Retinal pigment epithelial cell (primary cell): Measurements from ENCODE around the gene NBAS.

Source experiments
- DNase-seq: peaks from one replicate; pipeline ENCODE4 v3.0.0-alpha.2; 2010; ENCODE audit warnings: low read depth
- H3K4me3 ChIP-seq: 2 replicates; pipeline ENCODE4 v1.5.1; 2011; ENCODE audit warnings: mild to moderate bottlenecking, low read length, control low read depth, moderate library complexity
- CTCF ChIP-seq: conservative IDR thresholded peaks from 2 replicates; pipeline ENCODE4 v1.5.1; 2011; ENCODE audit warnings: low read depth, low read length, control low read depth, inconsistent platforms

NBAS gene

GRCh38 chr2:15162620-15163019, 398.5 kb downstream of the NBAS start:
- H3K4me3 ChIP-seq, result no peak overlapping the region
- no peak for DNase-seq
- TF ChIP-seq CTCF, result no peak

- no peak overlapping the region for H3K4me3 ChIP-seq
- no peak for DNase-seq
- TF ChIP-seq CTCF, result no peak
Observed at GRCh38 chr2:15160201-15160991, 400.7 kb downstream of the NBAS start.

DNA sequence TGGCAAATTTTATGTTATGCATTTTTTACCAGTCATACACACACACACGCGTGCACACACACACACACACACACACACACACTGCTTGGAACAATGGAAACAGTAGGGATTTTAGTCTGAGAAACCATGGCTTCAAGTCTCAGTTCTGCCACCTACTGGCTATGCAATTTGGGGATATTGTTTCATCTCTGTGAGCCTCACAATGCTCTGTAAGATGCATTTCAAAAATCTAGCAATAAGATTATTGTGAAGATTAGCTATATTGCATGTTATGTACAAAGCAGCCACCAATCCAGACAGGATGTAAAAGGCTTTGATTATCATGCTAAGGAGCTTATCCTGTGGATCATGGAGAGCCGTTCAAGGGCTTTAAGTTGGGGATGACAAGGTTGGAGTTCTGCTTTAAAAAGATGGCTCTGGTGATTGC, 401.4 kb downstream of the NBAS start:
- TF ChIP-seq CTCF, result peak; percentile 77
- peak; percentile 60 for DNase-seq
- no peak overlapping the region for H3K4me3 ChIP-seq

DNA sequence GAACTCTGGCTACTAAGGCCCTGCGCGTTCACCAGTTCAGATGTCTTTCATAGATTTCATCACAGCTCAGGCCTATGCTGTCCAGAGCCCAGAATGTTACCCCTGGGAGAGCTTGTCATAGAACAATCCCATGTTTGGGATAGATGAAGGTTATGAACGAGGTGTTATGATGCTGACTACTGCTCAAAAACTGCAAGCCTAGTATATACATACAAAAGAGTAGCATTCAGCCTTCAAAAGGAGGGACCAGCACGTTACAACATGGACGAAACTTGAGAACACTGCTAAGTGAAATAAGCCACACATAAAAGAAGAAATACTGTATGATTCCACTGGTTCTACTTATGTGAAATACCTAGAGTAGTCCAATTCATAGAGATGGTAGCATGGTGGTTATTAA, 401.9 kb downstream of the NBAS start:
- H3K4me3 ChIP-seq, result no peak overlapping the region
- TF ChIP-seq CTCF, result no peak
- DNase-seq, result no peak

GRCh38 chr2:15158532-15158931, 402.6 kb downstream of the NBAS start:
- no peak for TF ChIP-seq CTCF
- H3K4me3 ChIP-seq, result no peak overlapping the region
- no peak for DNase-seq

- no peak overlapping the region for H3K4me3 ChIP-seq
- no peak for TF ChIP-seq CTCF
- DNase-seq, result no peak
Observed at GRCh38 chr2:15158100-15158499, 403.0 kb downstream of the NBAS start.

- no peak for TF ChIP-seq CTCF
- H3K4me3 ChIP-seq, result no peak overlapping the region
- no peak for DNase-seq
Observed at GRCh38 chr2:15155959-15156574, 405.1 kb downstream of the NBAS start.
